SJCRH30 (cell line): ENCODE measurements around the gene ADCK1. TPM values are rescaled to one million over a fixed set of nuclear protein-coding genes. Genes with fewer than 3 reads are reported as not detected.

Source experiments
- DNase-seq, 2 experiments: peaks; one replicate each; pipeline ENCODE4 v3.0.0-alpha.2; 2015 to 2020
- H3K27ac ChIP-seq: fragments of 250-450 bp; sonication (Bioruptor Pico); 2 replicates; pipeline ENCODE4 v1.5.1; 2020; ENCODE audit warnings: mild to moderate bottlenecking, moderate library complexity
- H3K27me3 ChIP-seq: fragments of 250-450 bp; sonication (Bioruptor Pico); 2 replicates; pipeline ENCODE4 v1.5.1; 2020; ENCODE audit warnings: mild to moderate bottlenecking, moderate library complexity
- H3K36me3 ChIP-seq: fragments of 250-450 bp; sonication (Bioruptor Pico); 2 replicates; pipeline ENCODE4 v1.5.1; 2020; ENCODE audit warnings: mild to moderate bottlenecking, moderate library complexity
- H3K4me1 ChIP-seq: fragments of 250-450 bp; sonication (Bioruptor Pico); 2 replicates; pipeline ENCODE4 v1.5.1; 2020; ENCODE audit warnings: mild to moderate bottlenecking, moderate library complexity
- H3K4me3 ChIP-seq: fragments of 250-450 bp; sonication (Bioruptor Pico); 2 replicates; pipeline ENCODE4 v1.5.1; 2020; ENCODE audit warnings: mild to moderate bottlenecking, moderate library complexity
- H3K9me3 ChIP-seq: fragments of 250-450 bp; sonication (Bioruptor Pico); replicated peaks from 2 replicates; pipeline ENCODE4 v1.5.1; 2020; ENCODE audit warnings: mild to moderate bottlenecking, moderate library complexity
- total RNA-seq: library from RNA; depleted of rRNA; stranded (reverse); fragments of >200 nt; shearing (Covaris generic); gene quantifications from 2 replicates; pipeline ENCODE4 v1.2.3, GENCODE V29; 2014

Gene ADCK1
- total RNA-seq, 1 experiment from 2014 or later = 1.5 TPM

- H3K27ac ChIP-seq = no peak overlapping the region
- H3K36me3 ChIP-seq = no peaks in the 10 kb centered on the region
- H3K4me3 ChIP-seq = no peak overlapping the region
- no peak for DNase-seq
- H3K9me3 ChIP-seq = no peaks in the 10 kb centered on the region
- no peaks in the 10 kb centered on the region for H3K27me3 ChIP-seq
- H3K4me1 ChIP-seq = peaks cover 16% of the 10 kb centered on the region
Measured at GRCh38 chr14:77865455-77865854, 65.5 kb downstream of the ADCK1 start.

GRCh38 chr14:77866932-77867331 is 67.0 kb downstream of the ADCK1 start:
- Histone ChIP-seq H3K4me3 (no peak overlapping the region), H3K27me3 (no peaks in the 10 kb centered on the region), H3K27ac (no peak overlapping the region), H3K9me3 (no peaks in the 10 kb centered on the region), H3K36me3 (no peaks in the 10 kb centered on the region), H3K4me1 (peaks cover 16% of the 10 kb centered on the region)
- no peak for DNase-seq

- Histone ChIP-seq H3K4me3 (no peak overlapping the region), H3K27me3 (no peaks in the 10 kb centered on the region), H3K9me3 (no peaks in the 10 kb centered on the region), H3K27ac (no peak overlapping the region), H3K36me3 (no peaks in the 10 kb centered on the region), H3K4me1 (peaks cover 16% of the 10 kb centered on the region)
- no peak for DNase-seq
Measured at GRCh38 chr14:77867476-77867875, 67.6 kb downstream of the ADCK1 start.

- Histone ChIP-seq H3K4me3 (no peak overlapping the region), H3K9me3 (no peaks in the 10 kb centered on the region), H3K27me3 (no peaks in the 10 kb centered on the region), H3K4me1 (peaks cover 16% of the 10 kb centered on the region), H3K27ac (peak overlapping the region; percentile 21; the same call in 1 of the 2 replicates), H3K36me3 (no peaks in the 10 kb centered on the region)
- peak; percentile 71 to 82 for DNase-seq
Measured at GRCh38 chr14:77868552-77869285, 68.8 kb downstream of the ADCK1 start.

GRCh38 chr14:77869340-77869739 is 69.4 kb downstream of the ADCK1 start:
- peak in 1 of 2 experiments; percentile 27 for DNase-seq
- Histone ChIP-seq H3K27ac (peak overlapping the region; percentile 21; the same call in 1 of the 2 replicates), H3K36me3 (no peaks in the 10 kb centered on the region), H3K27me3 (no peaks in the 10 kb centered on the region), H3K9me3 (no peaks in the 10 kb centered on the region), H3K4me3 (no peak overlapping the region), H3K4me1 (peaks cover 16% of the 10 kb centered on the region)

- Histone ChIP-seq H3K27ac (no peak overlapping the region), H3K36me3 (no peaks in the 10 kb centered on the region), H3K9me3 (no peaks in the 10 kb centered on the region), H3K4me1 (peaks cover 16% of the 10 kb centered on the region), H3K27me3 (no peaks in the 10 kb centered on the region), H3K4me3 (no peak overlapping the region)
- DNase-seq = no peak
Measured at GRCh38 chr14:77870646-77871045, 70.7 kb downstream of the ADCK1 start.

GRCh38 chr14:77872152-77872551 is 72.2 kb downstream of the ADCK1 start:
- DNase-seq = no peak
- Histone ChIP-seq H3K9me3 (no peaks in the 10 kb centered on the region), H3K4me1 (peaks cover 16% of the 10 kb centered on the region), H3K27me3 (no peaks in the 10 kb centered on the region), H3K4me3 (no peak overlapping the region), H3K36me3 (no peaks in the 10 kb centered on the region), H3K27ac (no peak overlapping the region)

GRCh38 chr14:77872983-77873382 is 73.1 kb downstream of the ADCK1 start:
- Histone ChIP-seq H3K27ac (no peak overlapping the region), H3K36me3 (no peaks in the 10 kb centered on the region), H3K4me1 (peaks cover 16% of the 10 kb centered on the region), H3K9me3 (no peaks in the 10 kb centered on the region), H3K4me3 (no peak overlapping the region), H3K27me3 (no peaks in the 10 kb centered on the region)
- no peak for DNase-seq

GRCh38 chr14:77878783-77879182 is 78.9 kb downstream of the ADCK1 start:
- Histone ChIP-seq H3K4me3 (no peak overlapping the region), H3K36me3 (no peaks in the 10 kb centered on the region), H3K9me3 (no peaks in the 10 kb centered on the region), H3K4me1 (peaks cover 14% of the 10 kb centered on the region), H3K27me3 (no peaks in the 10 kb centered on the region), H3K27ac (no peak overlapping the region)
- DNase-seq = no peak

- DNase-seq = no peak
- Histone ChIP-seq H3K27ac (no peak overlapping the region), H3K4me1 (peaks cover 17% of the 10 kb centered on the region), H3K9me3 (no peaks in the 10 kb centered on the region), H3K36me3 (no peaks in the 10 kb centered on the region), H3K27me3 (no peaks in the 10 kb centered on the region), H3K4me3 (no peak overlapping the region)
Measured at GRCh38 chr14:77880056-77880455, 80.1 kb downstream of the ADCK1 start.

GRCh38 chr14:77882098-77882497 is 82.2 kb downstream of the ADCK1 start:
- H3K4me1 ChIP-seq = peaks cover 17% of the 10 kb centered on the region
- no peak overlapping the region for H3K4me3 ChIP-seq
- no peaks in the 10 kb centered on the region for H3K9me3 ChIP-seq
- H3K36me3 ChIP-seq = no peaks in the 10 kb centered on the region
- peak; percentile 23 to 43 for DNase-seq
- no peaks in the 10 kb centered on the region for H3K27me3 ChIP-seq
- H3K27ac ChIP-seq = no peak overlapping the region

- no peaks in the 10 kb centered on the region for H3K36me3 ChIP-seq
- H3K27ac ChIP-seq = peak overlapping the region; percentile 33
- H3K4me3 ChIP-seq = no peak overlapping the region
- H3K27me3 ChIP-seq = no peaks in the 10 kb centered on the region
- H3K9me3 ChIP-seq = no peaks in the 10 kb centered on the region
- DNase-seq = peak in 1 of 2 experiments; percentile 40
- H3K4me1 ChIP-seq = peaks cover 17% of the 10 kb centered on the region
Measured at GRCh38 chr14:77882636-77883035, 82.7 kb downstream of the ADCK1 start.

GRCh38 chr14:77883131-77883846 is 83.4 kb downstream of the ADCK1 start:
- peak; percentile 22 to 47 for DNase-seq
- Histone ChIP-seq H3K27me3 (no peaks in the 10 kb centered on the region), H3K4me3 (no peak overlapping the region), H3K4me1 (peaks cover 17% of the 10 kb centered on the region), H3K9me3 (no peaks in the 10 kb centered on the region), H3K27ac (peak overlapping the region; percentile 33), H3K36me3 (no peaks in the 10 kb centered on the region)

- H3K4me3 ChIP-seq = no peak overlapping the region
- H3K4me1 ChIP-seq = peaks cover 17% of the 10 kb centered on the region
- H3K36me3 ChIP-seq = no peaks in the 10 kb centered on the region
- DNase-seq = peak; percentile 44 to 60
- no peaks in the 10 kb centered on the region for H3K9me3 ChIP-seq
- H3K27ac ChIP-seq = no peak overlapping the region; the same call in 1 of the 2 replicates
- H3K27me3 ChIP-seq = no peaks in the 10 kb centered on the region
Measured at GRCh38 chr14:77883847-77884238, 83.9 kb downstream of the ADCK1 start.

GRCh38 chr14:77885367-77885766 is 85.5 kb downstream of the ADCK1 start:
- Histone ChIP-seq H3K4me1 (peaks cover 17% of the 10 kb centered on the region), H3K27ac (no peak overlapping the region), H3K9me3 (no peaks in the 10 kb centered on the region), H3K27me3 (no peaks in the 10 kb centered on the region), H3K36me3 (no peaks in the 10 kb centered on the region), H3K4me3 (no peak overlapping the region)
- DNase-seq = no peak
